ENCODE measurements around the gene TMEM156.
"Not testable (repeated sequence)": the region's sequence is repeated elsewhere in the genome, so short reads cannot be mapped to it uniquely, and the experiment has no call there.

TMEM156 gene

GRCh38 chr4:39043058-39043860 is 11.1 kb upstream of the TMEM156 start:
- peak; percentile 7 to 15 for DNase-seq

- DNase-seq: no peak
Measured at GRCh38 chr4:39042366-39042765, 10.2 kb upstream of the TMEM156 start.

GRCh38 chr4:39039108-39039507 is 6.9 kb upstream of the TMEM156 start:
- no peak for DNase-seq

- no peak for DNase-seq
Measured at GRCh38 chr4:39037941-39038340, 5.7 kb upstream of the TMEM156 start.

GRCh38 chr4:39037491-39037825 is 5.2 kb upstream of the TMEM156 start:
- DNase-seq: no peak

- no peak for DNase-seq
Measured at GRCh38 chr4:39036172-39036571, 4.0 kb upstream of the TMEM156 start.

GRCh38 chr4:39031590-39032020 is 604 bp downstream of the TMEM156 start:
- DNase-seq: not testable (repeated sequence)

- DNase-seq: no peak
Measured at GRCh38 chr4:39030725-39031124, 1.5 kb downstream of the TMEM156 start.

GRCh38 chr4:39029752-39030694 is 2.2 kb downstream of the TMEM156 start:
- DNase-seq: no peak

GRCh38 chr4:39026096-39026495 is 6.1 kb downstream of the TMEM156 start:
- no peak for DNase-seq

GRCh38 chr4:39025552-39026085 is 6.6 kb downstream of the TMEM156 start:
- DNase-seq: no peak

GRCh38 chr4:39024311-39024865 is 7.8 kb downstream of the TMEM156 start:
- DNase-seq: no peak

- no peak for DNase-seq
Measured at GRCh38 chr4:39023059-39023458, 9.2 kb downstream of the TMEM156 start.

GRCh38 chr4:39022241-39022640 is 10.0 kb downstream of the TMEM156 start:
- DNase-seq: no peak

- no peak for DNase-seq
Measured at GRCh38 chr4:39021631-39022030, 10.6 kb downstream of the TMEM156 start.

GRCh38 chr4:39020130-39020529 is 12.1 kb downstream of the TMEM156 start:
- DNase-seq: no peak

GRCh38 chr4:39014028-39014427 is 18.2 kb downstream of the TMEM156 start:
- DNase-seq: no peak

GRCh38 chr4:39004758-39005157 is 27.5 kb downstream of the TMEM156 start:
- no peak for DNase-seq

GRCh38 chr4:39002058-39002457 is 30.2 kb downstream of the TMEM156 start:
- not testable (repeated sequence) for DNase-seq

GRCh38 chr4:38995660-38996005 is 36.6 kb downstream of the TMEM156 start:
- no peak for DNase-seq

GRCh38 chr4:38994135-38994534 is 38.1 kb downstream of the TMEM156 start:
- DNase-seq: no peak

- DNase-seq: no peak
Measured at GRCh38 chr4:38993683-38994082, 38.5 kb downstream of the TMEM156 start.

- DNase-seq: no peak
Measured at GRCh38 chr4:38990241-38990640, 42.0 kb downstream of the TMEM156 start.
